HCT116 (cell line): ENCODE measurements around the gene YBX1. TPM values are rescaled to one million over a fixed set of nuclear protein-coding genes. Genes with fewer than 3 reads are reported as not detected.

Source experiments
- ATAC-seq: fragments of 200-7000 bp; cut with Tn5 transposase; 2 replicates; pipeline ENCODE4 v1.9.1; 2020; ENCODE audit warnings: mild to moderate bottlenecking, moderate library complexity
- BruUV-seq: library from RNA; stranded (reverse); fragments of 400-500 nt; replicated peaks from 2 replicates; lab custom pipeline; 2021; lab: Mats Ljungman, UMichigan
- CTCF ChIA-PET: fragments of 300-600 bp; sonication (Branson Sonifier 250); formaldehyde crosslinking; loops from one replicate; lab custom pipeline; 2021; ENCODE audit warnings: antibody characterized with exemption; lab: Charles Lee
- POLR2A ChIA-PET: fragments of 300-600, 350-600 bp; sonication (Branson Sonifier 250); formaldehyde crosslinking; loops from one replicate; lab custom pipeline; 2021; ENCODE audit warnings: antibody characterized with exemption; lab: Charles Lee
- RAD21 ChIA-PET, 2 experiments: fragments of 300-600 bp; sonication (Branson Sonifier 250); formaldehyde crosslinking; loops; one replicate each; lab custom pipeline; 2023; ENCODE audit warnings: low total read pairs in 2 of 2; ENCODE audit not compliant: uncharacterized antibody in 2 of 2, unreplicated experiment in 2 of 2, low non-redundant PET in 1 of 2; lab: Charles Lee
- DNase-seq: peaks from one replicate; pipeline ENCODE4 v3.0.0-alpha.2; 2010; ENCODE audit warnings: low read depth, low spot score
- H2AFZ ChIP-seq: fragments of 200-600 bp; shearing (Covaris generic), sonication (generic); 2 replicates; pipeline ENCODE4 v1.6.1; 2017; ENCODE audit warnings: low read depth, mixed run types, mixed read lengths, antibody characterized with exemption, low read length; ENCODE audit not compliant: poor library complexity, severe bottlenecking
- H3K27ac ChIP-seq: 2 replicates; pipeline ENCODE4 v1.5.1; 2012; ENCODE audit warnings: low read depth, low read length
- H3K27me3 ChIP-seq: fragments of 200-600 bp; sonication (generic); 2 replicates; pipeline ENCODE4 v1.6.1; 2016; ENCODE audit warnings: mixed run types, low read length, mixed read lengths; ENCODE audit not compliant: insufficient read depth
- H3K36me3 ChIP-seq, 2 experiments: fragments of 200-500 bp in 1 of 2; fragments of 200-600 bp in 1 of 2; sonication (Bioruptor generic) in 1 of 2; sonication (generic) in 1 of 2; 2 replicates each; pipeline versions ENCODE4 v1.5.1 to v1.6.1; 2014 to 2016; ENCODE audit warnings: low read length in 2 of 2, inconsistent platforms in 1 of 2, mixed read lengths in 1 of 2, mixed run types in 1 of 2; ENCODE audit not compliant: insufficient read depth in 2 of 2, control insufficient read depth in 1 of 2
- H3K4me1 ChIP-seq, 2 experiments: fragments of 200-600 bp in 1 of 2; sonication (generic) in 1 of 2; 2 replicates each; pipeline versions ENCODE4 v1.5.1 to v1.6.1; 2012 to 2017; ENCODE audit warnings: low read length in 2 of 2, inconsistent platforms in 1 of 2, mild to moderate bottlenecking in 1 of 2, mixed read lengths in 1 of 2, mixed run types in 1 of 2, moderate library complexity in 1 of 2; ENCODE audit not compliant: insufficient read depth in 2 of 2, control insufficient read depth in 1 of 2
- H3K4me2 ChIP-seq: fragments of 200-600 bp; sonication (generic); 2 replicates; pipeline ENCODE4 v1.6.1; 2017; ENCODE audit warnings: mixed run types, low read length, mixed read lengths
- H3K4me3 ChIP-seq, 2 experiments: fragments of 200-600 bp in 1 of 2; sonication (generic) in 1 of 2; replicated peaks in 1 of 2; 2 replicates each; pipeline ENCODE4 v1.5.1; 2011 to 2016; ENCODE audit warnings: low read length in 2 of 2, control low read depth in 1 of 2, low read depth in 1 of 2, mild to moderate bottlenecking in 1 of 2, mixed read lengths in 1 of 2, mixed run types in 1 of 2
- H3K79me2 ChIP-seq: fragments of 200-600 bp; sonication (generic); 2 replicates; pipeline ENCODE4 v1.6.1; 2017; ENCODE audit warnings: mild to moderate bottlenecking, mixed run types, low read length, moderate library complexity, mixed read lengths; ENCODE audit not compliant: insufficient read depth
- H3K9ac ChIP-seq: fragments of 200-600 bp; sonication (generic); 2 replicates; pipeline ENCODE4 v1.6.1; 2016; ENCODE audit warnings: low read length, mixed read lengths
- H3K9me2 ChIP-seq: fragments of 200-600 bp; sonication (generic), shearing (Covaris generic); 2 replicates; pipeline ENCODE4 v1.6.1; 2017; ENCODE audit warnings: mixed run types, mild to moderate bottlenecking, moderate library complexity; ENCODE audit not compliant: insufficient read depth
- H3K9me3 ChIP-seq, 2 experiments: fragments of 200-500 bp in 1 of 2; fragments of 200-600 bp in 1 of 2; sonication (Bioruptor generic) in 1 of 2; sonication (generic) in 1 of 2; 2 replicates each; pipeline ENCODE4 v1.6.1; 2014 to 2017; ENCODE audit warnings: low read length in 2 of 2, mixed read lengths in 2 of 2, inconsistent platforms in 1 of 2, low read depth in 1 of 2, mild to moderate bottlenecking in 1 of 2, mixed run types in 1 of 2, moderate library complexity in 1 of 2; ENCODE audit not compliant: control insufficient read depth in 1 of 2, insufficient read depth in 1 of 2
- H4K20me1 ChIP-seq: fragments of 200-600 bp; sonication (generic), shearing (Covaris generic); 2 replicates; pipeline ENCODE4 v1.6.1; 2017; ENCODE audit warnings: mixed run types, mild to moderate bottlenecking, moderate library complexity; ENCODE audit not compliant: insufficient read depth
- CBX3 ChIP-seq: IDR thresholded peaks from 2 replicates; pipeline ENCODE4 v1.6.1; 2012; ENCODE audit warnings: low read depth
- EGR1 ChIP-seq: IDR thresholded peaks from 2 replicates; pipeline ENCODE4 v1.6.1; 2012; ENCODE audit warnings: low read depth
- ELF1 ChIP-seq: IDR thresholded peaks from 2 replicates; pipeline ENCODE4 v1.6.1; 2012; ENCODE audit warnings: low read depth, borderline replicate concordance
- EZH2 ChIP-seq: fragments of 200-600 bp; sonication (generic); IDR thresholded peaks from 2 replicates; pipeline ENCODE4 v1.6.1; 2017; ENCODE audit warnings: antibody characterized with exemption, mixed run types
- EZH2phosphoT487 ChIP-seq: fragments of 200-600 bp; IDR thresholded peaks from 2 replicates; pipeline ENCODE4 v1.6.1; 2018; ENCODE audit warnings: antibody characterized with exemption, borderline replicate concordance
- JUND ChIP-seq: IDR thresholded peaks from 2 replicates; pipeline ENCODE4 v1.6.1; 2012
- POLR2AphosphoS5 ChIP-seq: IDR thresholded peaks from 2 replicates; pipeline ENCODE4 v1.6.1; 2011; ENCODE audit warnings: mild to moderate bottlenecking, low read depth, low read length, moderate library complexity
- RAD21 ChIP-seq: IDR thresholded peaks from 2 replicates; pipeline ENCODE4 v1.6.1; 2012; ENCODE audit warnings: low read depth, mild to moderate bottlenecking
- SIN3A ChIP-seq: IDR thresholded peaks from 2 replicates; pipeline ENCODE4 v1.6.1; 2012; ENCODE audit warnings: low read depth
- SP1 ChIP-seq: IDR thresholded peaks from 2 replicates; pipeline ENCODE4 v1.6.1; 2012; ENCODE audit warnings: low read depth
- SRF ChIP-seq: IDR thresholded peaks from 2 replicates; pipeline ENCODE4 v1.6.1; 2012; ENCODE audit warnings: low read depth
- ZFX ChIP-seq: fragments of 450-650 bp; IDR thresholded peaks from 2 replicates; pipeline ENCODE4 v1.6.1; 2017
- intact Hi-C: fragments of 100-400 bp; cut with micrococcal nuclease; formaldehyde crosslinking; loops from 2 replicates; pipeline ENCODE4 v1.10.0; 2022
- total RNA-seq: library from RNA; stranded (reverse); gene quantifications from one replicate; pipeline ENCODE4 v1.2.1, GENCODE V29; 2021; ENCODE audit not compliant: unreplicated experiment
- TF ChIP-seq, protein P1 (sequence below): IDR thresholded peaks from 2 replicates; pipeline ENCODE4 v1.6.1; 2012
- TF ChIP-seq, protein P2 (sequence below): IDR thresholded peaks from 2 replicates; pipeline ENCODE4 v1.6.1; 2011; ENCODE audit warnings: mild to moderate bottlenecking, low read length, moderate library complexity; ENCODE audit not compliant: insufficient replicate concordance; ENCODE audit errors: extremely low read depth
- TF ChIP-seq, protein P3 (sequence below), 3 experiments: fragments of 200-600 bp in 1 of 3; sonication (generic) in 1 of 3; IDR thresholded peaks in 2 of 3; conservative IDR thresholded peaks in 1 of 3; 2 replicates each; pipeline ENCODE4 v1.5.1; 2012 to 2017; ENCODE audit warnings: low read depth in 2 of 3, low read length in 2 of 3, antibody characterized with exemption in 1 of 3, borderline replicate concordance in 1 of 3, control low read depth in 1 of 3, mild to moderate bottlenecking in 1 of 3, mixed read lengths in 1 of 3, mixed run types in 1 of 3, moderate library complexity in 1 of 3; ENCODE audit not compliant: insufficient read depth in 1 of 3
- TF ChIP-seq, protein P4 (sequence below): IDR thresholded peaks from 2 replicates; pipeline ENCODE4 v1.6.1; 2012; ENCODE audit warnings: low read depth

YBX1 gene
- total RNA-seq, 1 experiment from 2014 or later = 1,009 TPM

DNA sequence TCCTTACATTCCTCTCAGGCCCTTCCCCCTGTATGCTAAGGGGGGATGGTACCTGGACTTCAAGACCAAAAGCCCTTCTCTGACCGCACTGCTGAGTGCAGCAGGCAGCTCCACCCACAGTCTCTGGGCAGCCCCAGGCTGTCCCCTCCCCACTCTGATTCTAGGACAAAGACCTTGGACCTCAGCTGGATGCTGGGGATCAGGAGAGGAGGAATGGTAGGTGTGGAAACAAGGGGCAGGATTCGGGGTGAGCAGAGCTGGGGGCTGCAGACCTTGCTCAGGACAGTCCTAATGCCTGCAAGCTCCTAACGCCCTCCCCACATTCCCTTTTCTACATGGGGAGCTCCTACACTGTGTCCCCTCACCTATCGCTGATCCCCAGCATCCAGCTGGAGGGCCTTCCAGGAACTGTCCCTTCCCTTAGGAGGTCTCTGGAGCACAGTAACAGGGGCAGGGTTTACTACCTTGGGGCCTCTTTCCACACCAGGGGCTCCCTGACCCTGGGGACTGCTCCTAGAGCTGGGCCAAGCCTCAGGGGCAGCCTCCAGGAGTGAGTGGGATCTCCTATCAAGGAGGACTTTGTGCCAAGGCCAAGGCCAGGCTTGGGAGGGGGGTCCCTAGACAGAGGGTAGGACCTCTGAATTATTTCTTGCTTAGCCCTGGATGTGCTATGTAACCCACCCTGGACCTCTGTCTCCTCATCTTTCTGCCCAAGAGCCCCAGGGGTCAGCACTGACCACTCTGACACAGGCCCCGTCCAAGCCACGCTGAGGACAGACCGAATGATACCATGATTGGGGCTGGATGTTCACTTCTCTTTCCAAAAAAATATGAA, 52.2 kb downstream of the YBX1 start (continued):
- TF ChIP-seq, protein P1, sequence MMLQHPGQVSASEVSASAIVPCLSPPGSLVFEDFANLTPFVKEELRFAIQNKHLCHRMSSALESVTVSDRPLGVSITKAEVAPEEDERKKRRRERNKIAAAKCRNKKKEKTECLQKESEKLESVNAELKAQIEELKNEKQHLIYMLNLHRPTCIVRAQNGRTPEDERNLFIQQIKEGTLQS = no peak
- TF ChIP-seq POLR2AphosphoS5 (no peak), CBX3 (no peak), EZH2phosphoT487 (no peak), SRF (no peak), SIN3A (no peak)
- TF ChIP-seq, protein P2, sequence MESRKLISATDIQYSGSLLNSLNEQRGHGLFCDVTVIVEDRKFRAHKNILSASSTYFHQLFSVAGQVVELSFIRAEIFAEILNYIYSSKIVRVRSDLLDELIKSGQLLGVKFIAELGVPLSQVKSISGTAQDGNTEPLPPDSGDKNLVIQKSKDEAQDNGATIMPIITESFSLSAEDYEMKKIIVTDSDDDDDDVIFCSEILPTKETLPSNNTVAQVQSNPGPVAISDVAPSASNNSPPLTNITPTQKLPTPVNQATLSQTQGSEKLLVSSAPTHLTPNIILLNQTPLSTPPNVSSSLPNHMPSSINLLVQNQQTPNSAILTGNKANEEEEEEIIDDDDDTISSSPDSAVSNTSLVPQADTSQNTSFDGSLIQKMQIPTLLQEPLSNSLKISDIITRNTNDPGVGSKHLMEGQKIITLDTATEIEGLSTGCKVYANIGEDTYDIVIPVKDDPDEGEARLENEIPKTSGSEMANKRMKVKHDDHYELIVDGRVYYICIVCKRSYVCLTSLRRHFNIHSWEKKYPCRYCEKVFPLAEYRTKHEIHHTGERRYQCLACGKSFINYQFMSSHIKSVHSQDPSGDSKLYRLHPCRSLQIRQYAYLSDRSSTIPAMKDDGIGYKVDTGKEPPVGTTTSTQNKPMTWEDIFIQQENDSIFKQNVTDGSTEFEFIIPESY = no peak

DNA sequence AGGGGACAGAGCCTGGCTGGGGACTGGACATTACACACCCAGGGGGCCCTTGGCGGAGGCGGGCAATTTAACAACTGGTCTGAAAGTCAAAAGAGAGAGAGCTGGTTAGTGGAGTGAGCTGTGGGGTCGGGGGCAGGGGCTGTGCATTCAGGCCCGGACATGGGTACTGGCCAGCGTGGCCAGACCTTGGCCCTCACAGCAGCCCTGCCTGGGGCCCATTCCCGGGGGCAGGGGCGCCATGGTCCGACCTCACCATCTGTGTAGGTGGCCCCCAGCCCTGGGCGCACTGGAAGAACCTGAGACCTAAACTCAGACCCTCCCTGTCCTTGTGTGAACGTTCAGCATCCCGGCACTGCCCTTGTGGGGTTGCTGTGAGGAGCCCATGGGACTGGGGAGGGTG, 52.8 kb downstream of the YBX1 start:
- Histone ChIP-seq H3K4me2 (no peak overlapping the region), H3K4me3 (no peak overlapping the region), H3K36me3 (no peaks in the 10 kb centered on the region), H3K4me1 (peaks cover 4 to 12% of the 10 kb centered on the region in 2 experiments), H3K9me3 (no peaks in the 10 kb centered on the region), H3K9me2 (no peaks in the 10 kb centered on the region), H3K27me3 (no peaks in the 10 kb centered on the region), H4K20me1 (no peaks in the 10 kb centered on the region), H3K79me2 (no peaks in the 10 kb centered on the region), H3K9ac (no peak overlapping the region), H3K27ac (no peak overlapping the region), H2AFZ (no peak overlapping the region)
- ChIA-PET CTCF (interaction anchor here (1.0 kb wide), 1 partner anchor 31 kb away, joined by 3 read pairs; no protein-coding TSS in a partner anchor), RAD21 (no interaction called here), POLR2A (no interaction called here)
- DNase-seq (no peak), ATAC-seq (no peak)
- intact Hi-C loops = loop anchor here (10.0 kb wide), 2 partner anchors 390 to 560 kb away; no protein-coding TSS in a partner anchor
- BruUV-seq = no TSS peak
- TF ChIP-seq SIN3A (no peak), ELF1 (no peak), EZH2 (no peak), SRF (no peak), JUND (no peak), EZH2phosphoT487 (no peak), EGR1 (no peak), ZFX (no peak), RAD21 (no peak), POLR2AphosphoS5 (no peak), SP1 (no peak)
- TF ChIP-seq, protein P3, sequence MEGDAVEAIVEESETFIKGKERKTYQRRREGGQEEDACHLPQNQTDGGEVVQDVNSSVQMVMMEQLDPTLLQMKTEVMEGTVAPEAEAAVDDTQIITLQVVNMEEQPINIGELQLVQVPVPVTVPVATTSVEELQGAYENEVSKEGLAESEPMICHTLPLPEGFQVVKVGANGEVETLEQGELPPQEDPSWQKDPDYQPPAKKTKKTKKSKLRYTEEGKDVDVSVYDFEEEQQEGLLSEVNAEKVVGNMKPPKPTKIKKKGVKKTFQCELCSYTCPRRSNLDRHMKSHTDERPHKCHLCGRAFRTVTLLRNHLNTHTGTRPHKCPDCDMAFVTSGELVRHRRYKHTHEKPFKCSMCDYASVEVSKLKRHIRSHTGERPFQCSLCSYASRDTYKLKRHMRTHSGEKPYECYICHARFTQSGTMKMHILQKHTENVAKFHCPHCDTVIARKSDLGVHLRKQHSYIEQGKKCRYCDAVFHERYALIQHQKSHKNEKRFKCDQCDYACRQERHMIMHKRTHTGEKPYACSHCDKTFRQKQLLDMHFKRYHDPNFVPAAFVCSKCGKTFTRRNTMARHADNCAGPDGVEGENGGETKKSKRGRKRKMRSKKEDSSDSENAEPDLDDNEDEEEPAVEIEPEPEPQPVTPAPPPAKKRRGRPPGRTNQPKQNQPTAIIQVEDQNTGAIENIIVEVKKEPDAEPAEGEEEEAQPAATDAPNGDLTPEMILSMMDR (IDR thresholded peaks at IDR 0.05 in 2 of 3, conservative IDR thresholded peaks at IDR 0.05 in 1 of 3; ENCODE audit: borderline replicate concordance in 1 of 3, insufficient read depth in 1 of 3, low read depth in 2 of 3, low read length in 2 of 3) = no peak
- TF ChIP-seq, protein P4, sequence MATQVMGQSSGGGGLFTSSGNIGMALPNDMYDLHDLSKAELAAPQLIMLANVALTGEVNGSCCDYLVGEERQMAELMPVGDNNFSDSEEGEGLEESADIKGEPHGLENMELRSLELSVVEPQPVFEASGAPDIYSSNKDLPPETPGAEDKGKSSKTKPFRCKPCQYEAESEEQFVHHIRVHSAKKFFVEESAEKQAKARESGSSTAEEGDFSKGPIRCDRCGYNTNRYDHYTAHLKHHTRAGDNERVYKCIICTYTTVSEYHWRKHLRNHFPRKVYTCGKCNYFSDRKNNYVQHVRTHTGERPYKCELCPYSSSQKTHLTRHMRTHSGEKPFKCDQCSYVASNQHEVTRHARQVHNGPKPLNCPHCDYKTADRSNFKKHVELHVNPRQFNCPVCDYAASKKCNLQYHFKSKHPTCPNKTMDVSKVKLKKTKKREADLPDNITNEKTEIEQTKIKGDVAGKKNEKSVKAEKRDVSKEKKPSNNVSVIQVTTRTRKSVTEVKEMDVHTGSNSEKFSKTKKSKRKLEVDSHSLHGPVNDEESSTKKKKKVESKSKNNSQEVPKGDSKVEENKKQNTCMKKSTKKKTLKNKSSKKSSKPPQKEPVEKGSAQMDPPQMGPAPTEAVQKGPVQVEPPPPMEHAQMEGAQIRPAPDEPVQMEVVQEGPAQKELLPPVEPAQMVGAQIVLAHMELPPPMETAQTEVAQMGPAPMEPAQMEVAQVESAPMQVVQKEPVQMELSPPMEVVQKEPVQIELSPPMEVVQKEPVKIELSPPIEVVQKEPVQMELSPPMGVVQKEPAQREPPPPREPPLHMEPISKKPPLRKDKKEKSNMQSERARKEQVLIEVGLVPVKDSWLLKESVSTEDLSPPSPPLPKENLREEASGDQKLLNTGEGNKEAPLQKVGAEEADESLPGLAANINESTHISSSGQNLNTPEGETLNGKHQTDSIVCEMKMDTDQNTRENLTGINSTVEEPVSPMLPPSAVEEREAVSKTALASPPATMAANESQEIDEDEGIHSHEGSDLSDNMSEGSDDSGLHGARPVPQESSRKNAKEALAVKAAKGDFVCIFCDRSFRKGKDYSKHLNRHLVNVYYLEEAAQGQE = no peak
- TF ChIP-seq, protein P1 = no peak
